PFSK-1 (cell line): Measurements from ENCODE around the gene MCMBP.

Source experiments
- FOXP2 ChIP-seq: optimal IDR thresholded peaks from 2 replicates; pipeline ENCODE3; 2011; ENCODE audit warnings: borderline replicate concordance, control low read depth, inconsistent platforms; ENCODE audit not compliant: insufficient read depth; ENCODE audit errors: extremely low read length, extremely low read depth
- POLR2AphosphoS5 ChIP-seq: IDR thresholded peaks from 2 replicates; pipeline ENCODE4 v1.6.1; 2012; ENCODE audit warnings: low read depth, mild to moderate bottlenecking, control low read depth, low read length, moderate library complexity
- SIN3A ChIP-seq: IDR thresholded peaks from 2 replicates; pipeline ENCODE4 v1.6.1; 2012; ENCODE audit warnings: mild to moderate bottlenecking, low read length, moderate library complexity, borderline replicate concordance; ENCODE audit not compliant: insufficient read depth
- TAF1 ChIP-seq: IDR thresholded peaks from 2 replicates; pipeline ENCODE4 v1.6.1; 2012; ENCODE audit warnings: low read length, control low read depth, borderline replicate concordance; ENCODE audit not compliant: insufficient read depth
- TF ChIP-seq, protein P1 (sequence below), 2 experiments: IDR thresholded peaks; 2 replicates each; pipeline versions ENCODE4 v1.6.1 to v1.8.0; 2011 to 2012; ENCODE audit warnings: low read depth in 2 of 2, low read length in 2 of 2, control low read depth in 1 of 2, inconsistent platforms in 1 of 2, mild to moderate bottlenecking in 1 of 2, moderate library complexity in 1 of 2; ENCODE audit not compliant: insufficient read depth in 1 of 2

The MCMBP gene

GRCh38 chr10:119831656-119832055 lies 41.0 kb downstream of the MCMBP start:
- TF ChIP-seq TAF1 (no peak), SIN3A (no peak)
- TF ChIP-seq, protein P1, sequence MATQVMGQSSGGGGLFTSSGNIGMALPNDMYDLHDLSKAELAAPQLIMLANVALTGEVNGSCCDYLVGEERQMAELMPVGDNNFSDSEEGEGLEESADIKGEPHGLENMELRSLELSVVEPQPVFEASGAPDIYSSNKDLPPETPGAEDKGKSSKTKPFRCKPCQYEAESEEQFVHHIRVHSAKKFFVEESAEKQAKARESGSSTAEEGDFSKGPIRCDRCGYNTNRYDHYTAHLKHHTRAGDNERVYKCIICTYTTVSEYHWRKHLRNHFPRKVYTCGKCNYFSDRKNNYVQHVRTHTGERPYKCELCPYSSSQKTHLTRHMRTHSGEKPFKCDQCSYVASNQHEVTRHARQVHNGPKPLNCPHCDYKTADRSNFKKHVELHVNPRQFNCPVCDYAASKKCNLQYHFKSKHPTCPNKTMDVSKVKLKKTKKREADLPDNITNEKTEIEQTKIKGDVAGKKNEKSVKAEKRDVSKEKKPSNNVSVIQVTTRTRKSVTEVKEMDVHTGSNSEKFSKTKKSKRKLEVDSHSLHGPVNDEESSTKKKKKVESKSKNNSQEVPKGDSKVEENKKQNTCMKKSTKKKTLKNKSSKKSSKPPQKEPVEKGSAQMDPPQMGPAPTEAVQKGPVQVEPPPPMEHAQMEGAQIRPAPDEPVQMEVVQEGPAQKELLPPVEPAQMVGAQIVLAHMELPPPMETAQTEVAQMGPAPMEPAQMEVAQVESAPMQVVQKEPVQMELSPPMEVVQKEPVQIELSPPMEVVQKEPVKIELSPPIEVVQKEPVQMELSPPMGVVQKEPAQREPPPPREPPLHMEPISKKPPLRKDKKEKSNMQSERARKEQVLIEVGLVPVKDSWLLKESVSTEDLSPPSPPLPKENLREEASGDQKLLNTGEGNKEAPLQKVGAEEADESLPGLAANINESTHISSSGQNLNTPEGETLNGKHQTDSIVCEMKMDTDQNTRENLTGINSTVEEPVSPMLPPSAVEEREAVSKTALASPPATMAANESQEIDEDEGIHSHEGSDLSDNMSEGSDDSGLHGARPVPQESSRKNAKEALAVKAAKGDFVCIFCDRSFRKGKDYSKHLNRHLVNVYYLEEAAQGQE (IDR thresholded peaks at IDR 0.05; ENCODE audit: insufficient read depth in 1 of 2, low read depth in 2 of 2, low read length in 2 of 2): no peak

DNA sequence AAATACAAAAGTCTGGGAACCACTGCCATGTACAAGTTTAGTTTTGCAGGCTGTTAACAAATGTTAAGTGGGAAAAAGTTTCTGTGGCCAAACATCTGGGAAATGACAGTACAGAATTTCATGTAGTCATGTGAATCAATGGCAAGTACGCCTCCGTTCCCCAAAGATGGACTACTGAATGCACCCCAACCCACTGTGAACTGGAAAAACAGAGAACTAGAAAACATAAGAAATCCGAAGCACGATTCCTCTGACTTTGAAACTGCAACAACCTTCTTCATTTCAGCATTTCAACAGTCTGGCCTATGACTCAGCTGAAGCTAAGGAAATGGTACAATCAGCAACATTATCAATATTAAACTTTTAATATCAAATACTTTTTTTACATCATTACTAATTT lies 41.8 kb downstream of the MCMBP start:
- TF ChIP-seq POLR2AphosphoS5 (no peak), SIN3A (no peak), FOXP2 (no peak), TAF1 (no peak)
- TF ChIP-seq, protein P1 (IDR thresholded peaks at IDR 0.05; ENCODE audit: insufficient read depth in 1 of 2, low read depth in 2 of 2, low read length in 2 of 2): no peak

- TF ChIP-seq POLR2AphosphoS5 (no peak), FOXP2 (no peak), SIN3A (no peak), TAF1 (no peak)
- TF ChIP-seq, protein P1 (IDR thresholded peaks at IDR 0.05; ENCODE audit: insufficient read depth in 1 of 2, low read depth in 2 of 2, low read length in 2 of 2): no peak
Observed at GRCh38 chr10:119829429-119829828, 43.2 kb downstream of the MCMBP start.

DNA sequence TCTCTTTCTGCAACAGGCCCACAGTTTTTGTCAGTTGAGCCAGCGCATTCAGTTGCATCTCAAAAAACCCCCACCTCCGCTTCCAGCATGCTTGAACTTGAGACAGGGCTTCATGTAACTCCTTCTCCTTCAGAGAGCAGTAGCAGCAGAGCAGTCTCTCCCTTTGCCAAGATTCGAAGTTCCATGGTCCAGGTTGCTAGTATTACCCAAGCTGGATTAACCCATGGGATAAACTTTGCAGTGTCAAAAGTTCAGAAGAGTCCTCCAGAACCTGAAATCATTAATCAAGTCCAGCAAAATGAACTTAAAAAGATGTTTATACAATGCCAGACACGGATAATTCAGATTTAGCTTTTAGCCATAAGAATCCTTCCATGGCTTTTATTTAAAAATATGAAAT lies 45.2 kb downstream of the MCMBP start:
- TF ChIP-seq, protein P1 (IDR thresholded peaks at IDR 0.05; ENCODE audit: insufficient read depth in 1 of 2, low read depth in 2 of 2, low read length in 2 of 2): no peak
- TF ChIP-seq SIN3A (no peak), POLR2AphosphoS5 (no peak; the same call in 1 of the 2 replicates), FOXP2 (no peak), TAF1 (no peak)

GRCh38 chr10:119826771-119827170 lies 45.9 kb downstream of the MCMBP start:
- TF ChIP-seq, protein P1 (IDR thresholded peaks at IDR 0.05; ENCODE audit: insufficient read depth in 1 of 2, low read depth in 2 of 2, low read length in 2 of 2): no peak
- TF ChIP-seq TAF1 (no peak), FOXP2 (no peak), POLR2AphosphoS5 (no peak), SIN3A (no peak)
